HG02840 (cell line): ENCODE results near the gene SMARCA2.
A peak's percentile ranks its signal among the peaks of the same experiment; 100 is the strongest.

Source experiments
- ATAC-seq: cut with Tn5 transposase; IDR thresholded peaks from one replicate; pipeline ENCODE4 v1.9.1; 2021; ENCODE audit warnings: mild to moderate bottlenecking, moderate library complexity, moderate number of reproducible peaks; ENCODE audit not compliant: unreplicated experiment, low FRiP score

The SMARCA2 gene

DNA sequence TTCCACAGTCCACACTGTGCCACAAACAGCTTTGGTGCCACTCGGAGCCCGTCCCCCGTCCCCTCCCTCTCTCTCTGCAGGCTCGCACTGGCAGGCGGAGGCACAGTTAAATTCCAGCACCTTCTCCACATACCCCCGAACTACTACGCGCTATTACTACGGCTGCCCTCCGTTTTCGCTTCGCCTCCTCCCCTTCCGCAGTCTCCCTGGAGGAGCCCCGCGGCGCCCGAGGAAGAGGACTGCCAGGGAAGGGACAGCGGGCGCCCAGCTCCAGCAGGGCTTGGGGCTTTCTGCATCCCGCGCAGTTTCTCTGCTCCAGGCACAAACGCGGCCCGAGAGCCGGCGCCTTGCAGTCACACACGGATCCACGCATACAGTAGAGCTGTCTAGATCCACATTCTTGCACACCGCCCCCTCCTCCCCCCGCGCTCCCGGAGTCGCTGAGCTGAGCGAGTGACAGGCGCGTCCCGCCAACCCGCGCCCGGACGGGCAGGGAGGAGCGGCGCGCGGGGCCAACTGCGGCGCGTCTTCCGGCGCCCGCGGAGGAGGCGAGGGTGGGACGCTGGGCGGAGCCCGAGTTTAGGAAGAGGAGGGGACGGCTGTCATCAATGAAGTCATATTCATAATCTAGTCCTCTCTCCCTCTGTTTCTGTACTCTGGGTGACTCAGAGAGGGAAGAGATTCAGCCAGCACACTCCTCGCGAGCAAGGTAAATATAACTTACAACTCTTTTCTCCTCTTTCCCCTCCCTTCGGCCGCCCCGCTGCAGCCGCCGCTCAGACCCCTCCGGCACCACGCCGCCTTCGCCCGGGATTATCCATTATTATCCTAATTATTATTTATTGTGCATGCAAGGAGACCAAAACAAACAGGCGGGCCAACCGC is at the start of gene SMARCA2:
Gene SMARCA2 (plus strand): TSS at position 652 of the 885 bp plus-strand sequence. CDS start 13,676 bp downstream, outside the sequence.
- peak; percentile 76 for ATAC-seq

DNA sequence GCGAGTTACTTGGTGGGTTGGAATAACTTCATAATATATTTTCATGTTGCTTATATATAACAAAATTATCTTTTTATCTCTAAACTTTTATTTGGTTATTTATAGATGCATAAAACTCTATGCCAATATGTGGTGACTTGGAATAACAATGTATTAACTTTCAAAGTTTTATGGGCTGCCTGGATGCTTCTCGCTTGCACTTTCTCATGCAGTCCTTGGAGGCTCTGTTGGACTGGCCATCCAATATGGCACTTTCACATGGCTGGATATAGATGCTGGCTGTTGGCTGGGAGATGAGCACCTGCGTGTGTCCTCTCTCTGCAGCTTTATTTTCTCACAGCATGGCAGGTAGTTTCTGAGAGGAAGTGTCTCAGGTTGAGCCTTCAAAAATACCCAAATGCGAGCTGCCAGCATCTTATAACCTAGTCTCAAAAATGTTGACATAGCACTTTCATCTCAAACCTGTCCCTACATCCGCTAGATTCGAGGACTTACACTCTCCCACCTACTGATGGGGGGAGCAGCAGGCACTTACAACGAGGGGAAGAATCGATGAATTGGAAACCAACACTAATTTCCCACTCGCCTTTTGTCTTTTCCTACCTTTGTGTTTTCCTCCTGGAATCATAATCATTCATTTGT is 48.3 kb upstream of the SMARCA2 start:
- no peak for ATAC-seq

DNA sequence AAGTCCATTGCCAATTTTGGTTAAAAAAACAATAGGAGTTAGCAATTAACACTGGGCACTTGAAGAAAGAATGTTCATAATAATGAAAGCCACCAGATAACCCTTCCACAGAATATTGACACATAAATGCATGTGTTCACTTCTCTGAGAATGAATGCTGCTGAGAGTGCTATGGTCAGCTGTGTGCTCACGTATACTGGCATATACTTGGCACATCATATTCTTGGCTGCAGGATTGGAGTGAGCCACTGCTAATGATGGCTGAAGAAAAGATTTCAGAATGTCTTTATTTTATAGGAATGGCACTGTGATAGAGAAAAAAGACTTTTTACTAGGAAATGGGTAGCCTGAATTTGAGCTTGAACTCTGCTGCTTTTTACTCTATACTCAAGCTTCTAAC is 46.0 kb upstream of the SMARCA2 start:
- no peak for ATAC-seq

DNA sequence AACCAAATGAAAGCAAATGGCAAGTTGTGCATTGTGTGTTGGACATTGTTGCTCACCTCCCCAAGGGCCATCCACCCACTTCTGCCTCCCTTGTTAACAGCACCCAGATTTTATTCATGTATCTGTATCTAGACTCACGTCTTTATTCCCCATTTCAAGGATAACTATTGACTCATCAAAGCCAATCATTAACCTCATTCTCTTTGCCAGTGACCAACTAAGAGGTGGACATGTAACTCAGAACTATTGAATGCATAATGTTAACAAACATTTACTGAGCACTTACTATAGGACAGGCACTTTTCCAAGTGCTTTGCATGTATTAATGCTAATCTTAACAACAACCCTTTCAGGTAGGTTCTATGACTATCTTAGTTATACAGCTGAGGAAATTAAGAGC is 45.2 kb upstream of the SMARCA2 start:
- no peak for ATAC-seq

DNA sequence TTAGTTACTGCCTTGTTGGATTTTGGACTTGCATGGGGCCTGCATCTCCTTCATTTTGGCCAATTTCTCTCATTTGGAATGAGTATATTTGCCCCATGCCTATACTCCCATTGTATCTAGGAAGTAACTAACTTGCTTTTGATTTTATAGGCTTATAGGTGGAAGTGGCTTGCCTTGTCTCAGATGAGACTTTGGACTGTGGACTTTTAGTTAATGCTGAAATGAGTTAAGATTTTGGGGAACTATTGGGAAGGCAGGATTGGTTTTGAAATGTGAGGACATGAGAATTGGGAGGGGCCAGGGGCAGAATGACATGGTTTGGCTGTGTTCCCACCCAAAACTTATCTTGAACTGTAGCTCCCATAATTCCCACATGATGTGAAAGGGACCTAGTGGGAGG is 42.5 kb upstream of the SMARCA2 start:
- ATAC-seq, result no peak

DNA sequence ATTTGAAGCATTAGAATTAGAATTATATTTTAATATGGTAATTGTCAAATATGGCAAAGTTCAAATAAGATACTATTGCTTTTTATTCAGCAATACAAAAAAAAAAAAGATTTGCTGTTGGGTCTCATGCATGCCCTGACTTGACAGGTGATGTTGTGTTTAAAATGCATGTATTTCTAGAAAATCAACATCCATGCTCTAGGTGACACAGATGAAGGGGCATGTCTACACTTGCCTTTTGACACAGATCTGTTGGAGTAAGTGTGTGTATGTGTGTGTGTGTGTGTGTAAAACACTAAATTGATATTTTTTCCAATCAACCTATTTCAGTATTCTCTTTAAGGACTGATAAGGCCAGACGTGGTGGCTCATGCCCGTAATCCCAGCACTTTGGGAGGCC is 38.1 kb upstream of the SMARCA2 start:
- ATAC-seq, result no peak

DNA sequence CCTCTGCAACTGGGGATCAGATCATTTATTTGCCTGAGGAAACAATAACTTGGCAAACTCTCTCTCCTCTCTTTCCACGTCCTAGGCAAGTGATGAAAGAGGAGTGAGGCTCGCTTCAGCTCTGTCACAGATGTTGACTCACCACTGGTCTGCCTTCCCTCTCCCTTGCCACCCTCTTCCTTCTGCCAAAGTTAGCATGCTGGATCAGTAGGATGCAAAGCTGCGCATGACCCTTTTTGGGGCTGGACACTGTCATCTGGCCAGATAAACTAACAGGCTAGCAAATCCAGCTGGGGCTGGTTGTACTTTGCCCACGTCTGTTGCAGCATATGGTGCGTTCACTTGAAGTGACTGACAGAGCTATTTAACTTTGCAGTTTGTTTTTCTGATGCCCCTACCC is 36.2 kb upstream of the SMARCA2 start:
- no peak for ATAC-seq

DNA sequence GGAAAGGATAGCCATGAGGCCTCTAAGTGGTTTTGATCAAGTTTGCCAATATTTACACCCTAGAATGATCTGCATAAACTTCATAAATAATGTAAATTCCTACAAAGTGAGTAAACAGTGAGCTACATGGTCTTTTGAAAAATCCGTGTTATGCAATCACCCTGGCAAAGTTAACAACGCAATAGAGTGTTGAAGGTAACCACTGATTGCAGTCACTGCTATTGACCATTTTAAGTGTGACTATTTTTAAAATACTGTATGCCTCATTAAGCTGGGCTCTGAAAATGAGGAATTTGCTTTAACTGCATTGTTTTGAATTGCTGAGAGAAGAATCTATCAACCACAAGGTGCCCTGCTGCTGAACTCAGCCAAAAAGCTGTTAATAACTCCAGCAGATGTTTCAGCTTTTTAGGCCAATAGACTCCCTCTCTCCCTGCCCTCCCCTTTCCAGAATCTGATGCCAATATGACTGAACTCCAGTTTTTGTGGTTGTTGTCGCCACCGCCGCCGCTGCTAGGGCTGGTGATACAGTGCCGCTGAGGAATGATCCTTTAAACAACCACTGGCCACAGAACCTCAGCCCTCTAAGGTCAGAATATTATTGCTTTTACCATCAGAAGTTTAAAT is 35.3 kb upstream of the SMARCA2 start:
- no peak for ATAC-seq

DNA sequence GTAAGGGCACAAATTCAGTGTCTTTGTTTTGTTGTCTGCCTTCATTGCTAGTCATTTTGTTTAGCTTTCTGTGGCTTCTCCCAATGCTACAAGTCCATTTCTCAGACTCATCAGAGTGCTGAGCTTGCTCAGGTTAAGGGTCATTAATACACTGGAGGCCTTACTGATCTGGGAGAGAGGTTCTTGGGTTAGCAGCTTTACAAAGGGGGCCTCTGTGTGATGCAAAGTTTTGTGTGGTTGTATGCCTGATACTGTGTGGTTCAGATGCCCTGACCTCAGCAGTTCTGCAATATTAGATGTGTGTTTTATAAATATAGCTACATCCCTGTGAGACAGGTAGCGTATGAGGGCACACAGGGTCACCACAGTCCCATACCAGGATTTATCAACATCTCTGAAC is 34.8 kb upstream of the SMARCA2 start:
- ATAC-seq, result no peak

DNA sequence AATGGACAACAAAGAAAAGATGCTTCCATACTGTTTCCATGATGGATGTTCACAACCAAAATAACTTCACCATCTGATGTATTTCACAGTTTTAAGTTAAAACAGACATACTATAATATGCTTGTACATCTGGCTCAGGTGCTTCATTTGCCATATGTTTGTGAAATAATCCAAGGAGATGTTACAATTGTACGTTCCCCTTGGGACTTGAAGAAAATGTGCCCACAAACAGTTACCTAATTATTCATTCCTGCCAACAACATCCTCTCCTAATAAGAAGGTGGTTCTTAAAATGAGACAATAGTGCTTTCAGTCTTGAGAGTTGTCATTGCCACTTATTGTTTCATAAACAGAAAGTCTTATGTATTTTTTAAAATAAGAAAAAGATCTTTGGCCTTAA is 33.1 kb upstream of the SMARCA2 start:
- no peak for ATAC-seq

DNA sequence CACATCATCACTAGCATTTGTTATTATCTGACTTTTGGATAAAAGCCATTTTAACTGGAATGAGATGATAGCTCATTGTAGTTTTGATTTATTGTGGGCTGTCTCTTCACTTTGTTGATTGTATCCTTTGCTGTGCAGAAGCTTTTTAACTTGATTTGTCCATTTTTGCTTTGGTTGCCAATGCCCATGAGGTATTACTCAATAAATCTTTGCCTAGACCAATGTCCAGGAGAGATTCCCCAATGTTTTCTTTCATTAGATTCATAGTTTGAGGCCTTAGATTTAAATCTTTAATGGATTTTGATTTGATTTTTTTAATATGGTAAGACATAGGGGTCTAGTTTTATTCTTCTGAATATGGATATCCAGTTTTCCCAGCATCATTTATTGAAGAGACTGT is 28.8 kb upstream of the SMARCA2 start:
- ATAC-seq, result no peak

DNA sequence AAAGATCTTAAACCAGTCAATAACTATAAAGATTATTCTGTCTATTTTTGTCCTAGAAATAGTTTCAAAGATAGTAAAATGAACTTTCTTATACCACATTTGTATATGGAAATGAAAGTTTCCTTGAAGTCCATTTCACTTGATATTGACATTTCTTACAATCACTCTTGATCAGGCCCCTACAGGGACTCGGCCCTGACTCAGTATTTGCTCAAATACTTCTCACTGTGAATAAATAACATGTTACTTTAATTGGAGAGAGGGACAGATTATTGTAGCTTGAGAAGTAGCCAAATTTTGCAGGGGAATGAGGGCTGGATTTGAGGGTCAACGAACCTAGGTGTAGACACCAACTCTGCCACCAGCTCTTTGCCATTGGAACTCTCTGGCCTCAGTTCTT is 25.6 kb upstream of the SMARCA2 start:
- ATAC-seq, result no peak

DNA sequence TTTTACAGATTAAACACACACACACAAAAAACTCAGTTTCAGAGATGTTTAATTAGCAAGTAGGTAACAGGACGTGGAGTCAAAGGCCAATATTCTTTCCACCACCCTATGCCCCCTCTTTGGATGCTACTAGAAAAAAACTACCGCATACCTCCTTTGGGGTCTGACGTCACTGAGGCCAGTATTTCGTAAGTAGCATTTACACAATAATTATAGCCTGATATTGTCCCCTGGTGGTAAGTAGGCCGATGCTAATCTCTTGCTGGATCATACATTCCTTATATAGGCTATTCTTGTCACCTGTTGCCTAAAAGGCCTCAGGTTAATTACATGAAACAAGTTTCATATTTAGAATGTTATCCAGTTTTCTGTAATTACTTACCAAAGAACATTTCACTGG is 21.0 kb upstream of the SMARCA2 start:
- ATAC-seq, result no peak

DNA sequence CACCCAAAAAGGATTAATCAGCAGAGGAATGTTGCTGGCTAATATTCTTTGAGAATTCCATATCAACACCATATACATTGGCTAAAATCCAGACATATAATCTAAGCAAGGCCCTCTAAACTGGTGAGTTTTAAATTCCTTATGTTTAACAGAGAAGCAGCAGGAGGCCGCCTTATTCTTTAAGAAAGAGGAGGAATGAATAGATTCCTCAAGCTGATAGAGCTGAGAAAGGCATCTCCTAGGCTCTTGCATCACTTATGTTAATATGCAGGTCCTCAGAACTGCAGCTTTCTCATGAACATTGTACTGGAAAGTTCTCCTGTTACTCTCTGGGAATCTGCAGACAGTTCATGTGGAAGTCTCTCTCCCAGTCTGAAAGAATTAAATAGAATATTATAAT is 20.1 kb upstream of the SMARCA2 start:
- ATAC-seq, result no peak

DNA sequence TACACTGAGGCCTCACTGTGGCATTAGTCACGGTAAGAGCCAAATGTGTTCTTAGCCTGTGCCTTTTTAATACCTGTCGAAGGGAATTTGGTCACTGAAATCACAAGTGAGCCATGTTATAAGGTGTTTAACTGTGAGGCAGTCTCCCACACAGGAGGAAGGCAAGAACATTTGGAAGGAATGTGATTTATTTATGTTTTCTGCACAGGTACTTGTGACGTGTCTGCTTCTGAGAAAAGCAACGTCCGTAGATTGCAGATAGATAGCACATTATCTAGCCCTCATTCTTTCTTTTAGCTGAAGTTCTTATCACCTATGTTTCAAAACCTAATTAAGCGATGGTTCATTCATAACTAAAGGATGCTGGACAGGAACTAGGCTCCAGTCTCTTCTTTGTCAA is 19.0 kb upstream of the SMARCA2 start:
- no peak for ATAC-seq

DNA sequence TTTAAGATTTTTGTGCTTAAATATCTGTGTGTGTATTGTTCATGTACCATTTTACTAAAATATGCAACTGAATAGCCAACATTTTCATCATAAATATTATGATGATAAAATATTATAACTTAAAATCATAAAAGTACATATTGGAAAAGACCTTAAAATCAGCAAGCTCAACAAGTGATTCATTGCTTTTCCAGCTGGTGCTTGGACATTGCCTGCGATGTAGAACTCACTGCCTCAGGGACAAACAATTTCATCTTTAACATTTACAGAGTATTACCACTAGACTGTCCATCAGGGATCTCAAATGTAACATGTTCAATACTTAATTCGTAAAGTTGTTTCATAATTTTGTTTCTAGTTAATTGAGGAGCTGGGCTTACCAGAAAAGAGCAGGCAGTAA is 17.5 kb upstream of the SMARCA2 start:
- ATAC-seq, result no peak

DNA sequence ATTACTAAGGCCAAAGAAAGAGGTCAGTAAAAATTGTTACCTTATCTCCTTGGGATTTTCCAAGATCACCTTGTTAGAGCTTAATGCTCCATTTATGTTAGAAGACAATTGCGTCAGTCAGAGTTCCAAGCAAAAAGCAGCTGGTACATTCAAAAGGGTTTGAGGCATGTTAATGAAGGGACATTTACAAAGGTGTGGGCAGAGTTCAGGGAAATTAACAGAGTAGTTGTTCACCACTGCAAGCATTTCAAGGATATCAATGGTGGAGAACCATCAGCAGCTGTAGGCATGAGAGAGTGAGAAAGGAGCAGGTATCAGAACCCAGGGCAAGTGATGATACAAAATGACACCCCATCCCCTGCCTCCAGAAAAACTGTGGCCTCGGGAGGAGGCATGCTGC is 17.0 kb upstream of the SMARCA2 start:
- ATAC-seq, result no peak

DNA sequence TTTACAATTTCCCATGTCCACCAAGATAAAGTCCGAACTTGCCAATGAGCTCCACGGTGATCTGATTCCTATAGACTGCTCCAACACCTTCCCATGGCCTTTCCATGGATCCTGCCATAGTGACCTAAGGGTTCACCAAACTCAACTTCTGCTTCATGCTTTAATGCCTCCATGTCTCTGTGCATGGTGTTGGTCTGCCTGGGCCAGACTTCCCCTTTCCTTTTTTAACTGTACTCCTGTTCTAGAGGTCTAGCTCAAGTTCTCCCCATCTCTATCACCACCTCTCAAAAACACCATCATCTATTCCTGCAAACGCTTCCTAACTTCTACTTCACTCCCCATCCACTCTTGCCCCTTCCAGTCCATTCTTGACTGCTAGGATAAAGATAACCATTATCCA is 14.8 kb upstream of the SMARCA2 start:
- ATAC-seq, result no peak

DNA sequence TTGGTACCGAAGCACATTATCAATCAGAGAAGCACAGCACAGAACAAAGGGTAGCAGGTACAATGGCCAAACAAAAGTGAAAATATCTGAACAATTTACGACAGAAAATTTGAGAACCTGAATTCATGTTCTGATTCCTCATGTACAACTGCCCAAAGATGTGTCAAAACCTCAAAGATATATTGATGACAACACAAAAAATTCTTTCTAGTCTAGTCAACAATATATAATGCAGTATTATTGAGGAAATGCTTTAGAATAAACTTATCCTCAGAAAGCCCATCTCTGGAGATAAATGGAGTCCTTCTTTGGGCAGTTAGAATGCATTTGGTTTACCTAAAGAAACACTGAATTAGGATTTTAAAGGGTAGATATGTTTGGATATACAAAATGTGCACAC is 6.8 kb upstream of the SMARCA2 start:
- ATAC-seq, result no peak

DNA sequence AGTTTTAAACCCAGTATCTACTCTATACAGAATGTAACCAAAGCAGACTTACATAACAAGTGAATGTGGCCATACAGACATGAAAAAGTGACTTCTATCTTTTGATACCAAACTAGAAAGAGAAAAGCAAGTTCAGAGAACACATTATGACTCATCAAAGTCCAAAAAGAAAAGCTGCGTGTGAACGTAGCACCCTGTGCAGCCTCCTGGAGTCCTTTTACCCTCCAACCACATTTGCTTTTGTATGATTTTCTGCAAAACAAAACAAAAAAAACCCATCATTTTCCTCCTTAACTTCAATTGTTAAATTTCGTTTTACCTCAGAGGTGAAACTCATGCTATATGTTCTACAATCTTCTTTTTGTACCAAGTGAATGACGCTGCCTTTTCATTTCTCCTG is 2.8 kb upstream of the SMARCA2 start:
- ATAC-seq, result no peak

DNA sequence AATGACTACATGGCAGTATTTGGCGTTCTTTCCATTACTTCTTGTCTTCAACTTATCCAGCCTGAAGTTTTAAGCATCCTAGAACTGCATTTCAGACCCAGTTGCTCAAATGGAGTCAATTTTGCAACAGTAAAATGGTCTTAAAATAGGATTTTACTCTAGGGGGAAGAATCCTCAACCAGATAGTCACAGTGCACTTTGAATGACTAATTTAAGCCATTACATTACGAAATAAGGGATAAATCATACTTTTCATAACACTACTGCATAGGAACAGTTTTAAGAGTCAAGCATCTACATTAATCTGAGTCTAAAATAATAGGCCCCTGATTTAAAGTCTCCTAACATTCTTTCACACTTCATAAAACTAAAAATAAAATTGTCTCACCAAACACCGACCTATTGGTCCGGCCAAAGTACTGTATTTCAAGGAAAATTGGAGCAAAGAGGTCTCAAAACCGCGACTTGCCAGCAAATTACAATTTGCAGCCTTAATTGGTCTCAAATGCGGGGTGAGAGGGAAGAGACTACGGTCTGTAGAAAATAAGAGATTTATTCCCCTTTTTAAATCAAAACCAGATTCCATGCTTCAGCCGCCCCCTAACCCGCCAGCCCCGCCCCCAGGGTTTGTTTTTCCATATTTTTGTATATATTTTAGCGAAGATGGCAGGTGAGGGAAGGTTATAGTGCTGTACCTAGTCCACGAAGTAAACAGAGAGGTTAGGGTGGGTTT is 1.2 kb upstream of the SMARCA2 start:
- no peak for ATAC-seq
